ENCODE measurements around the gene ATP5F1E. TPM values are rescaled to one million over a fixed set of nuclear protein-coding genes. Genes with fewer than 3 reads are reported as not detected.

Gene ATP5F1E
- total RNA-seq, 1 donor from 2014 or later = 94.4 TPM

- Histone ChIP-seq H4K20me1 (ENCODE audit: insufficient read depth, low read length) (no peaks in the 10 kb centered on the region), H3K4me1 (ENCODE audit: insufficient read depth, low read length) (no peaks in the 10 kb centered on the region), H3K27me3 (ENCODE audit: insufficient read depth, low read length) (peaks cover 13% of the 10 kb centered on the region), H3K9me3 (ENCODE audit: insufficient read depth, low read depth, low read length) (no peaks in the 10 kb centered on the region), H2AFZ (ENCODE audit: low read depth, low read length) (no peak overlapping the region), H3K36me3 (ENCODE audit: insufficient read depth, low read length) (no peaks in the 10 kb centered on the region), H3K79me2 (ENCODE audit: insufficient read depth, low read length) (no peaks in the 10 kb centered on the region), H3K4me3 (ENCODE audit: insufficient read depth, low read depth, low read length) (no peak overlapping the region), H3K4me2 (ENCODE audit: low read length) (no peak overlapping the region), H3K9ac (ENCODE audit: low read length) (no peak overlapping the region), H3K27ac (ENCODE audit: low read depth, low read length) (no peak overlapping the region)
- no peak for DNase-seq (ENCODE audit: low read depth)
- no peak for FAIRE-seq
- H3K4me1 Mint-ChIP-seq (ENCODE audit: low read depth, unreplicated experiment) = peaks cover 9% of the 10 kb centered on the region
- H3K27me3 Mint-ChIP-seq (ENCODE audit: low read depth, unreplicated experiment) = peaks cover 6% of the 10 kb centered on the region
- H3K36me3 Mint-ChIP-seq (ENCODE audit: low read depth, unreplicated experiment) = no peaks in the 10 kb centered on the region
- TF ChIP-seq EZH2 (IDR thresholded peaks at IDR 0.05; ENCODE audit: insufficient read depth, low read length) = no peak
- TF ChIP-seq CTCF (IDR thresholded peaks at IDR 0.05; ENCODE audit: insufficient read depth, low read depth, low read length) = no peak
- H3K27ac Mint-ChIP-seq (ENCODE audit: unreplicated experiment) = no peak overlapping the region
- no peak overlapping the region for H3K4me3 Mint-ChIP-seq (ENCODE audit: unreplicated experiment)
- peaks cover 2% of the 10 kb centered on the region for H3K9me3 Mint-ChIP-seq (ENCODE audit: unreplicated experiment)
Observed at GRCh38 chr20:59051666-59052185, 19.6 kb upstream of the ATP5F1E start.

GRCh38 chr20:59050437-59050836 lies 18.3 kb upstream of the ATP5F1E start:
- no peaks in the 10 kb centered on the region for H3K9me3 ChIP-seq (ENCODE audit: insufficient read depth, low read depth, low read length)
- H3K36me3 Mint-ChIP-seq (ENCODE audit: low read depth, unreplicated experiment) = no peaks in the 10 kb centered on the region

More at GRCh38 chr20:59050437-59050836, 18.3 kb upstream of the ATP5F1E start:
- Histone ChIP-seq H3K4me1 (ENCODE audit: insufficient read depth, low read length) (no peaks in the 10 kb centered on the region), H3K4me3 (ENCODE audit: insufficient read depth, low read depth, low read length) (no peak overlapping the region), H3K27ac (ENCODE audit: low read depth, low read length) (no peak overlapping the region), H2AFZ (ENCODE audit: low read depth, low read length) (no peak overlapping the region), H4K20me1 (ENCODE audit: insufficient read depth, low read length) (no peaks in the 10 kb centered on the region), H3K9ac (ENCODE audit: low read length) (no peak overlapping the region), H3K79me2 (ENCODE audit: insufficient read depth, low read length) (no peaks in the 10 kb centered on the region), H3K36me3 (ENCODE audit: insufficient read depth, low read length) (no peaks in the 10 kb centered on the region), H3K4me2 (ENCODE audit: low read length) (no peak overlapping the region), H3K27me3 (ENCODE audit: insufficient read depth, low read length) (peaks cover 13% of the 10 kb centered on the region)
- no peak overlapping the region for H3K4me3 Mint-ChIP-seq (ENCODE audit: unreplicated experiment)
- no peak for TF ChIP-seq CTCF (IDR thresholded peaks at IDR 0.05; ENCODE audit: insufficient read depth, low read depth, low read length)
- TF ChIP-seq EZH2 (IDR thresholded peaks at IDR 0.05; ENCODE audit: insufficient read depth, low read length) = no peak
- H3K4me1 Mint-ChIP-seq (ENCODE audit: low read depth, unreplicated experiment) = peaks cover 9% of the 10 kb centered on the region
- peaks cover 2% of the 10 kb centered on the region for H3K9me3 Mint-ChIP-seq (ENCODE audit: unreplicated experiment)
- H3K27ac Mint-ChIP-seq (ENCODE audit: unreplicated experiment) = no peak overlapping the region
- FAIRE-seq = no peak
- DNase-seq (ENCODE audit: low read depth) = no peak
- peaks cover 6% of the 10 kb centered on the region for H3K27me3 Mint-ChIP-seq (ENCODE audit: low read depth, unreplicated experiment)

All from astrocyte (in vitro differentiated cells and primary cell).